Measurements from ENCODE around the gene LTO1. TPM values are rescaled to one million over a fixed set of nuclear protein-coding genes. Genes with fewer than 3 reads are reported as not detected.
"Not testable (repeated sequence)": the region's sequence is repeated elsewhere in the genome, so short reads cannot be mapped to it uniquely, and the experiment has no call there.

The LTO1 gene
- total RNA-seq, 1 experiment from 2014 or later, result 37.5 TPM

DNA sequence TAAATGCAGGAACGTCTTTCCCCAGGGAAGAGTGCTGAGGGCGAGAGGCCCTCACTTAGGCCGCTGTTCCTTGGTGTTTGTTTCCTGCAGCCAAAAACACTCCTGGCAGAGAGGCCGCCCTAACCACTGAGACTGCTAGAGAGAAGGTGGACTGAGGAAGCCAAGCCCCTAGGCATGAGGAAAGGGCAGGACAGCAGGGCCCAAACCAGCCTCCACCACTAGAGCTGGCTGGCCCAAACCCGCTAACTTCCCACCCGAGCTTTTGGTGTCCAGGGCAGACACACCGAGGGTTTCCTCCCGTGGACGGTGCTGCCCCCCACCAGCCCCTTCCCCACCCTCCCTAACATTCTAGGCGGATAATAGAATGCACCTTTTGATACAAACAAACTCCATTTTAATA lies 22.7 kb upstream of the LTO1 start:
- no peaks in the 10 kb centered on the region for H3K9me3 ChIP-seq (ENCODE audit: low read length)
- no peaks in the 10 kb centered on the region for H3K27me3 ChIP-seq (ENCODE audit: low read length)
- TF ChIP-seq EZH2 (IDR thresholded peaks at IDR 0.05; ENCODE audit: low read length, unreplicated experiment) (no peak), EZH2phosphoT487 (IDR thresholded peaks at IDR 0.05; ENCODE audit: borderline replicate concordance, low read length) (no peak)
- TF ChIP-seq, protein P1, sequence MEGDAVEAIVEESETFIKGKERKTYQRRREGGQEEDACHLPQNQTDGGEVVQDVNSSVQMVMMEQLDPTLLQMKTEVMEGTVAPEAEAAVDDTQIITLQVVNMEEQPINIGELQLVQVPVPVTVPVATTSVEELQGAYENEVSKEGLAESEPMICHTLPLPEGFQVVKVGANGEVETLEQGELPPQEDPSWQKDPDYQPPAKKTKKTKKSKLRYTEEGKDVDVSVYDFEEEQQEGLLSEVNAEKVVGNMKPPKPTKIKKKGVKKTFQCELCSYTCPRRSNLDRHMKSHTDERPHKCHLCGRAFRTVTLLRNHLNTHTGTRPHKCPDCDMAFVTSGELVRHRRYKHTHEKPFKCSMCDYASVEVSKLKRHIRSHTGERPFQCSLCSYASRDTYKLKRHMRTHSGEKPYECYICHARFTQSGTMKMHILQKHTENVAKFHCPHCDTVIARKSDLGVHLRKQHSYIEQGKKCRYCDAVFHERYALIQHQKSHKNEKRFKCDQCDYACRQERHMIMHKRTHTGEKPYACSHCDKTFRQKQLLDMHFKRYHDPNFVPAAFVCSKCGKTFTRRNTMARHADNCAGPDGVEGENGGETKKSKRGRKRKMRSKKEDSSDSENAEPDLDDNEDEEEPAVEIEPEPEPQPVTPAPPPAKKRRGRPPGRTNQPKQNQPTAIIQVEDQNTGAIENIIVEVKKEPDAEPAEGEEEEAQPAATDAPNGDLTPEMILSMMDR (conservative IDR thresholded peaks at IDR 0.05; ENCODE audit: low read depth, low read length), result no peak
- no peaks in the 10 kb centered on the region for H3K36me3 ChIP-seq (ENCODE audit: low read depth, low read length)
- H3K27ac ChIP-seq (ENCODE audit: low read length), result no peak overlapping the region
- no peaks in the 10 kb centered on the region for H3K79me2 ChIP-seq (ENCODE audit: low read length)
- no TSS peak for BruUV-seq (replicated peaks)
- no peak overlapping the region for H3K4me2 ChIP-seq (ENCODE audit: low read length)
- no peak overlapping the region for H3K4me3 ChIP-seq (ENCODE audit: low read length)
- H2AFZ ChIP-seq (ENCODE audit: low read length), result no peak overlapping the region
- H4K20me1 ChIP-seq (ENCODE audit: low read length), result no peaks in the 10 kb centered on the region
- H3K9ac ChIP-seq (ENCODE audit: low read length), result no peak overlapping the region
- no peaks in the 10 kb centered on the region for H3K9me2 ChIP-seq (replicated peaks; ENCODE audit: low read length)
- no peak for ATAC-seq
- no peaks in the 10 kb centered on the region for H3F3A ChIP-seq (ENCODE audit: low read length, unreplicated experiment)
- ChIA-PET CTCF (no interaction called here), POLR2A (ENCODE audit: unreplicated experiment) (no interaction called here)
- no peak for DNase-seq
- intact Hi-C loops (cut with micrococcal nuclease), result no loop called here
- H3K4me1 ChIP-seq (ENCODE audit: insufficient read depth, low read length), result peaks cover 19% of the 10 kb centered on the region

DNA sequence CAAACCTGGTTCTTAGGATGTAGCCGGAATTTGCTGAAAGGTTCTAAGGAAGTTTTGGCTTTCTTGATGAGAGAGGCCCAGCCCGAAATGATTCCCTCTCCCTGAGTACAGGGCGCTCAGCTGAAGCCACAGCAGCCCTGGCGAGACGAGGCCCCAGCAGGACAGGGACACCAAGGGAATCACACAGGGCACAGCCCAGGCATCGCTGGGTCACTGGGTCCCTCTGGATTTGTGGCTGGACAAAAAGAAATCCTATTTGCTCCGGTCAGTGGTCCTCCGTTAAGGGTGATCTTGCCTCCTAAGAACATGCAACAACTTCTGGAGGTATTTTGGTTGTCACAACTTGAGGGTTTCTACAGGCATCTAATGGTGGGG lies 22.3 kb upstream of the LTO1 start:
- TF ChIP-seq, protein P1 (conservative IDR thresholded peaks at IDR 0.05; ENCODE audit: low read depth, low read length), result no peak
- TF ChIP-seq EZH2phosphoT487 (IDR thresholded peaks at IDR 0.05; ENCODE audit: borderline replicate concordance, low read length), result no peak
- TF ChIP-seq EZH2 (IDR thresholded peaks at IDR 0.05; ENCODE audit: low read length, unreplicated experiment), result no peak
- no peaks in the 10 kb centered on the region for H3F3A ChIP-seq (ENCODE audit: low read length, unreplicated experiment)
- H3K9ac ChIP-seq (ENCODE audit: low read length), result no peak overlapping the region
- ATAC-seq (no peak), DNase-seq (no peak)
- intact Hi-C loops (cut with micrococcal nuclease), result no loop called here
- no peaks in the 10 kb centered on the region for H3K9me3 ChIP-seq (ENCODE audit: low read length)
- peaks cover 19% of the 10 kb centered on the region for H3K4me1 ChIP-seq (ENCODE audit: insufficient read depth, low read length)
- H3K4me2 ChIP-seq (ENCODE audit: low read length), result no peak overlapping the region
- H3K9me2 ChIP-seq (replicated peaks; ENCODE audit: low read length), result no peaks in the 10 kb centered on the region
- no peaks in the 10 kb centered on the region for H4K20me1 ChIP-seq (ENCODE audit: low read length)
- H3K4me3 ChIP-seq (ENCODE audit: low read length), result no peak overlapping the region
- H3K36me3 ChIP-seq (ENCODE audit: low read depth, low read length), result no peaks in the 10 kb centered on the region
- ChIA-PET POLR2A (ENCODE audit: unreplicated experiment) (no interaction called here), CTCF (no interaction called here)
- no peak overlapping the region for H2AFZ ChIP-seq (ENCODE audit: low read length)
- no peak overlapping the region for H3K27ac ChIP-seq (ENCODE audit: low read length)
- H3K79me2 ChIP-seq (ENCODE audit: low read length), result no peaks in the 10 kb centered on the region
- BruUV-seq (replicated peaks), result no TSS peak
- H3K27me3 ChIP-seq (ENCODE audit: low read length), result no peaks in the 10 kb centered on the region

DNA sequence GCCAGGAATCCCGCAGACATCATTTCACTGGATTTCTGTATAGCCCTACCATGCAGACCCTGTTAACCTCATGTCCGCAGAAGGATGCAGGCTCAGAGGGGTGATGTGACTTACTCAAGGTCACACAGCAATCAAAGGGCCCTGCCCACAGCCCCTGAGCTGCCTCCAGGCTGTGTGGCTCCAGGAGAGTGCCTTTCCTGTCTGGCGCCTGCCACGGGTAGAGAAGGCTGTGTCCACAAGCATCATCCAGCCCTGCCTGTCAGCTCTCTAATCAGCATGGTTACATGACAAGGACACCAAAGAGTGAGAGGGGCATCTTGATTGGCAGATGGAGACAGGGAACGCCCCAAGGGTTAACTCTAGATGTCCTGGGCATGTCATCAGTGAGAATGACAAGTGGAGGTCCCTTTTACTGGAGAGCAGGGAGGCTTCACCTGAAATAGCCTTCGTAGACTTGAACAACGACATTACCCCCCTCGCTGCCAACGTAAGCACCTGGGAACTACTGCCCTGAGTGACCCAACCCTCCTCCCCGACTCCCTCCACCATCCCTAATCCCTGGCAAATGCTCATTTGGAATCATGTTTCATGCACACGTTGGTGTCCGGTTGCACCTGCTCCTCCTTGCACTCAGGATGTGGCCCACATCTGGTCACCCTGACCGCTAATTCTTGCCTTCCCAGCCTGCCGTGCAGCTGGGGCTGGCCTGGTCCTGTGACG lies 21.8 kb upstream of the LTO1 start:
- H3K4me1 ChIP-seq (ENCODE audit: insufficient read depth, low read length), result peaks cover 19% of the 10 kb centered on the region
- POLR2A ChIA-PET (ENCODE audit: unreplicated experiment), result no interaction called here
- TF ChIP-seq, protein P1 (conservative IDR thresholded peaks at IDR 0.05; ENCODE audit: low read depth, low read length), result no peak
- TF ChIP-seq EZH2 (IDR thresholded peaks at IDR 0.05; ENCODE audit: low read length, unreplicated experiment), result no peak
- TF ChIP-seq EZH2phosphoT487 (IDR thresholded peaks at IDR 0.05; ENCODE audit: borderline replicate concordance, low read length), result no peak

DNA sequence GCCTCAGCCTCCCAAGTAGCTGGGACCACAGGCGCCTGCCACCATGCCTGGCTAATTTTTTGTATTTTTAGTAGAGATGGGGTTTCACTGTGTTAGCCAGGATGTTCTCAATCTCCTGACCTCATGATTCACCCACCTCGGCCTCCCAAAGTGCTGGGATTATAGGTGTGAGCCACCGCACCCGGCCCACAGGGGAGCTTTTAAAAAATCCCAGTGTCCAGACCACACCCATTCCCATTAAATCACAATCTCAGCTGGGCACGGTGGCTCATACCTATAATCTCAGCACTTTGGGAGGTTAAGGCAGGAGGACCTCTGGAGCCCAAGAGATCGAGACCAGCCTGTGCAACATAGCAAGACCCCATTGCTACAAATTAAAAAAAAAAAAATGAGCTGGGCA lies 20.8 kb upstream of the LTO1 start:
- H3K4me3 ChIP-seq (ENCODE audit: low read length); H3K36me3 ChIP-seq (ENCODE audit: low read depth, low read length); H4K20me1 ChIP-seq (ENCODE audit: low read length); H3K4me2 ChIP-seq (ENCODE audit: low read length); H3K27ac ChIP-seq (ENCODE audit: low read length); H3K79me2 ChIP-seq (ENCODE audit: low read length); H3K27me3 ChIP-seq (ENCODE audit: low read length); H3K9me2 ChIP-seq (replicated peaks; ENCODE audit: low read length); POLR2A ChIA-PET (ENCODE audit: unreplicated experiment); H3K9ac ChIP-seq (ENCODE audit: low read length); H3K9me3 ChIP-seq (ENCODE audit: low read length); BruUV-seq (replicated peaks); H3F3A ChIP-seq (ENCODE audit: low read length, unreplicated experiment); H2AFZ ChIP-seq (ENCODE audit: low read length); intact Hi-C loops (cut with micrococcal nuclease): not testable (repeated sequence)
- peaks cover 19% of the 10 kb centered on the region for H3K4me1 ChIP-seq (ENCODE audit: insufficient read depth, low read length)
- CTCF ChIA-PET, result interaction anchor here (0.6 to 0.8 kb wide), 4 partner anchors 12 to 26 kb away, joined by 3 to 4 read pairs (median 4); no protein-coding TSS in a partner anchor
- DNase-seq (peak; percentile 15), ATAC-seq (peak; percentile 9; the same call in 1 of the 2 replicates)

More for the DNA sequence above, 21.8 kb upstream of the LTO1 start:
- Histone ChIP-seq H3K4me3 (ENCODE audit: low read length) (no peak overlapping the region), H3K9me2 (replicated peaks; ENCODE audit: low read length) (no peaks in the 10 kb centered on the region), H3K9ac (ENCODE audit: low read length) (no peak overlapping the region), H3K79me2 (ENCODE audit: low read length) (no peaks in the 10 kb centered on the region), H3K9me3 (ENCODE audit: low read length) (no peaks in the 10 kb centered on the region), H3K27ac (ENCODE audit: low read length) (no peak overlapping the region), H3K36me3 (ENCODE audit: low read depth, low read length) (no peaks in the 10 kb centered on the region), H4K20me1 (ENCODE audit: low read length) (no peaks in the 10 kb centered on the region), H3F3A (ENCODE audit: low read length, unreplicated experiment) (no peaks in the 10 kb centered on the region), H2AFZ (ENCODE audit: low read length) (no peak overlapping the region), H3K27me3 (ENCODE audit: low read length) (no peaks in the 10 kb centered on the region), H3K4me2 (ENCODE audit: low read length) (no peak overlapping the region)
- peak; percentile 53 for DNase-seq
- CTCF ChIA-PET, result interaction anchor here (0.6 kb wide), 2 partner anchors 15 to 26 kb away, joined by 4 read pairs; no protein-coding TSS in a partner anchor
- intact Hi-C loops (cut with micrococcal nuclease), result no loop called here
- BruUV-seq (replicated peaks), result no TSS peak
- peak; percentile 57 for ATAC-seq

Measured in PC-3 (cell line).